ENCODE results near the gene POMP. TPM values are rescaled to one million over a fixed set of nuclear protein-coding genes. Genes with fewer than 3 reads are reported as not detected.

The POMP gene
- total RNA-seq, 1 experiment from 2014 or later: 107 TPM

- CTCF ChIA-PET: no interaction called here
- TF ChIP-seq POLR2AphosphoS5 (IDR thresholded peaks at IDR 0.05; ENCODE audit: low read depth, low read length) (no peak), SIN3A (IDR thresholded peaks at IDR 0.05; ENCODE audit: low read depth) (no peak), SP1 (IDR thresholded peaks at IDR 0.05; ENCODE audit: low read depth) (no peak), TCF7L2 (IDR thresholded peaks at IDR 0.05; ENCODE audit: borderline replicate concordance, extremely low read depth, insufficient read depth, insufficient read length) (no peak), CBX3 (IDR thresholded peaks at IDR 0.05; ENCODE audit: low read depth) (no peak), EZH2 (IDR thresholded peaks at IDR 0.05) (no peak), ELF1 (IDR thresholded peaks at IDR 0.05; ENCODE audit: borderline replicate concordance, low read depth) (no peak), REST (IDR thresholded peaks at IDR 0.05; ENCODE audit: low read depth) (no peak), FOSL1 (IDR thresholded peaks at IDR 0.05; ENCODE audit: low read depth) (no peak), CEBPB (IDR thresholded peaks at IDR 0.05; ENCODE audit: low read depth) (no peak), YY1 (IDR thresholded peaks at IDR 0.05; ENCODE audit: extremely low read depth, insufficient replicate concordance, low read depth, low read length) (no peak), EZH2phosphoT487 (IDR thresholded peaks at IDR 0.05; ENCODE audit: borderline replicate concordance) (no peak), JUND (IDR thresholded peaks at IDR 0.05) (no peak), ZNF274 (IDR thresholded peaks at IDR 0.05; ENCODE audit: low read depth, low read length) (no peak), MAX (IDR thresholded peaks at IDR 0.05) (no peak), EGR1 (IDR thresholded peaks at IDR 0.05; ENCODE audit: low read depth) (no peak), CTCF (IDR thresholded peaks at IDR 0.05 in 2 of 3, conservative IDR thresholded peaks at IDR 0.05 in 1 of 3; ENCODE audit: borderline replicate concordance in 1 of 3, insufficient read depth in 1 of 3, low read depth in 2 of 3, low read length in 2 of 3) (no peak)
- TF ChIP-seq, protein P1, sequence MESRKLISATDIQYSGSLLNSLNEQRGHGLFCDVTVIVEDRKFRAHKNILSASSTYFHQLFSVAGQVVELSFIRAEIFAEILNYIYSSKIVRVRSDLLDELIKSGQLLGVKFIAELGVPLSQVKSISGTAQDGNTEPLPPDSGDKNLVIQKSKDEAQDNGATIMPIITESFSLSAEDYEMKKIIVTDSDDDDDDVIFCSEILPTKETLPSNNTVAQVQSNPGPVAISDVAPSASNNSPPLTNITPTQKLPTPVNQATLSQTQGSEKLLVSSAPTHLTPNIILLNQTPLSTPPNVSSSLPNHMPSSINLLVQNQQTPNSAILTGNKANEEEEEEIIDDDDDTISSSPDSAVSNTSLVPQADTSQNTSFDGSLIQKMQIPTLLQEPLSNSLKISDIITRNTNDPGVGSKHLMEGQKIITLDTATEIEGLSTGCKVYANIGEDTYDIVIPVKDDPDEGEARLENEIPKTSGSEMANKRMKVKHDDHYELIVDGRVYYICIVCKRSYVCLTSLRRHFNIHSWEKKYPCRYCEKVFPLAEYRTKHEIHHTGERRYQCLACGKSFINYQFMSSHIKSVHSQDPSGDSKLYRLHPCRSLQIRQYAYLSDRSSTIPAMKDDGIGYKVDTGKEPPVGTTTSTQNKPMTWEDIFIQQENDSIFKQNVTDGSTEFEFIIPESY (IDR thresholded peaks at IDR 0.05; ENCODE audit: extremely low read depth, insufficient replicate concordance, low read length): no peak
- no TSS peak for BruUV-seq (replicated peaks)
- no peaks in the 10 kb centered on the region for H3K9me2 ChIP-seq (ENCODE audit: insufficient read depth)
- intact Hi-C loops (cut with micrococcal nuclease): no loop called here
- no peaks in the 10 kb centered on the region for H3K27me3 ChIP-seq (ENCODE audit: insufficient read depth, low read length)
- no peak overlapping the region for H3K27ac ChIP-seq (ENCODE audit: low read depth, low read length)
- DNase-seq (ENCODE audit: low read depth, low spot score): no peak
- RAD21 ChIA-PET (ENCODE audit: low non-redundant PET in 1 of 2, low total read pairs in 2 of 2, uncharacterized antibody in 2 of 2, unreplicated experiment in 2 of 2): no interaction called here
- H2AFZ ChIP-seq (ENCODE audit: low read depth, low read length, poor library complexity, severe bottlenecking): no peak overlapping the region
- POLR2A ChIA-PET: no interaction called here
- H4K20me1 ChIP-seq (ENCODE audit: insufficient read depth): no peaks in the 10 kb centered on the region
- H3K4me1 ChIP-seq (ENCODE audit: control insufficient read depth in 1 of 2, insufficient read depth in 2 of 2, low read length in 2 of 2): peaks cover 3 to 8% of the 10 kb centered on the region in 2 experiments; a peak in 3 of 4 replicates
- H3K9ac ChIP-seq (ENCODE audit: low read length): no peak overlapping the region
- H3K9me3 ChIP-seq (ENCODE audit: control insufficient read depth in 1 of 2, insufficient read depth in 1 of 2, low read depth in 1 of 2, low read length in 2 of 2): no peaks in the 10 kb centered on the region
- H3K79me2 ChIP-seq (ENCODE audit: insufficient read depth, low read length): no peaks in the 10 kb centered on the region
- no peak overlapping the region for H3K4me3 ChIP-seq (replicated peaks in 1 of 2; ENCODE audit: low read depth in 1 of 2, low read length in 2 of 2)
- ATAC-seq: no peak
- no peaks in the 10 kb centered on the region for H3K36me3 ChIP-seq (ENCODE audit: control insufficient read depth in 1 of 2, insufficient read depth in 2 of 2, low read length in 2 of 2)
- H3K4me2 ChIP-seq (ENCODE audit: low read length): no peak overlapping the region
Measured at GRCh38 chr13:28723806-28724205, 64.9 kb downstream of the POMP start.

All from HCT116 (cell line).